ES-I3 (cell line): ENCODE data around the gene ELOVL3.
"Not testable (repeated sequence)": the region's sequence is repeated elsewhere in the genome, so short reads cannot be mapped to it uniquely, and the experiment has no call there.

Experiments used
- H3K36me3 ChIP-seq: 2 replicates; pipeline ENCODE4 v1.6.1; 2013; ENCODE audit warnings: mild to moderate bottlenecking, low read length, control low read depth, moderate library complexity; ENCODE audit not compliant: insufficient read depth
- H3K4me1 ChIP-seq: 2 replicates; pipeline ENCODE4 v1.6.1; 2013; ENCODE audit warnings: mild to moderate bottlenecking, control low read depth, low read length; ENCODE audit not compliant: insufficient read depth
- H3K9ac ChIP-seq: 2 replicates; pipeline ENCODE4 v1.6.1; 2013; ENCODE audit warnings: low read depth, mild to moderate bottlenecking, low read length, moderate library complexity
- H3K9me3 ChIP-seq: 2 replicates; pipeline ENCODE4 v1.6.1; 2013; ENCODE audit warnings: mild to moderate bottlenecking, low read length, moderate library complexity; ENCODE audit not compliant: control insufficient read depth, insufficient read depth

The ELOVL3 gene

DNA sequence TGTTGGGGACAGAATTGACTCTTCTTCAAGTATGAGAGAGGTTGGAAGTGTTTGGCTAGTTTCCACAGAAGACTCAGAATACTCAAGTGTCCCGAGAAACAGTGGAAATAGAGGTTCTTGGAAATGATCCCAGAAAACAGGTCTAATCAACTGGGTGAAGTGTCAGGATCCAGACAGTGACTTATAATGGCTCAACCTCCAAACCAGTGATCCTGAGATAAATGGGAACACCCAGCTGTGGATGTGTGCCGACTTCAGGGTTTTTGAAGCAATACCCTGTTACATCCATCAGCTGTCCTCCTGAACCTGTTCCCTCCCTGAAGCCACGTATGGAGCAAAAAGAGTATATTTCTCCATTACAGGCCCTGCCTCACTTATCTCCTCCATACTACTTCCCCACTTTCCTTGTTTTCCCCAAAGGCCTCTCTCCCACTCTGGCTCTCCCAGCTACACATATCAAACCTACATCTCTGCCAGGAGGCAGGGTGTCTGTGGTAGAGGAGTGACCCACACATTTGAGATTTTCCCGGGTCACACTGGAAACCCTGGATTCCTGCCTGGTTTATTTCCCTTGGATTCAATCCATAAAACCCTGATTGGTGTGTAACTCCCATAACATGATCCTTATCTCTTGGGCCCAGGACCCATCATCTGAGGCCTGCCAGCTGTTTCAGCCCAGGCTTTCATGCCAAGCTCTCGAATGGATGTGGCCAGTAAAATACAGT is 17.6 kb upstream of the ELOVL3 start:
- Histone ChIP-seq H3K9ac (no peak overlapping the region), H3K36me3 (no peaks in the 10 kb centered on the region), H3K4me1 (no peaks in the 10 kb centered on the region), H3K9me3 (peaks cover 4% of the 10 kb centered on the region; the same call in 1 of the 2 replicates)

- H3K4me1 ChIP-seq: no peaks in the 10 kb centered on the region
- H3K36me3 ChIP-seq: no peaks in the 10 kb centered on the region
- no peak overlapping the region for H3K9ac ChIP-seq
- H3K9me3 ChIP-seq: no peaks in the 10 kb centered on the region
These were observed 14.3 kb upstream of the ELOVL3 start for GRCh38 chr10:102211615-102212299.

- not testable (repeated sequence) for H3K4me1 ChIP-seq, H3K36me3 ChIP-seq, H3K9ac ChIP-seq, H3K9me3 ChIP-seq
These were observed 12.5 kb upstream of the ELOVL3 start for GRCh38 chr10:102213599-102213998.

- Histone ChIP-seq H3K9me3 (no peaks in the 10 kb centered on the region), H3K4me1 (no peaks in the 10 kb centered on the region), H3K36me3 (no peaks in the 10 kb centered on the region), H3K9ac (no peak overlapping the region)
These were observed 6.7 kb upstream of the ELOVL3 start for GRCh38 chr10:102219370-102219769.

DNA sequence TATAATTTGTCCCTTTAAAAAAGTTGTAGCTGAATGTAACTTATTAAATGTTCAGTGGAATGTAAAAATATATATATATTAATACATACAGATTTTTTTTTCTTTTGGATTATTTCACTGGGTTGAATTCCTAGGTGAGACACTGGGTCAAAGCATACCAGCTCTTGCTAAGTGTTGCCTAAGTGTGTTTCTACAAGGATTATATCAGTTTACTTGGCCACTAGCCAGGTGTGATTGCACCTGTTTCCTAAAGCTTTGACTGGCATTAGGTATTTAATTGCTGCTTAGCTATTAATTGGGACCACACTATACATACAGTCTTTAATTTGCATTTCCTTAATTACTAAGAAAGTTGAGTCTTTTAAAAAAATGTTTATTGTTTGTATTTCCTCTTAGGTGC is 5.5 kb upstream of the ELOVL3 start:
- H3K36me3 ChIP-seq: no peaks in the 10 kb centered on the region
- H3K9ac ChIP-seq: no peak overlapping the region
- no peaks in the 10 kb centered on the region for H3K4me1 ChIP-seq
- no peaks in the 10 kb centered on the region for H3K9me3 ChIP-seq

GRCh38 chr10:102222797-102223196 is 3.3 kb upstream of the ELOVL3 start:
- no peak overlapping the region for H3K9ac ChIP-seq
- H3K4me1 ChIP-seq: no peaks in the 10 kb centered on the region
- H3K9me3 ChIP-seq: no peaks in the 10 kb centered on the region
- H3K36me3 ChIP-seq: no peaks in the 10 kb centered on the region

GRCh38 chr10:102226542-102226870 is 407 bp downstream of the ELOVL3 start:
- H3K36me3 ChIP-seq: no peaks in the 10 kb centered on the region
- H3K4me1 ChIP-seq: no peaks in the 10 kb centered on the region
- no peak overlapping the region; the same call in 1 of the 2 replicates for H3K9ac ChIP-seq
- no peaks in the 10 kb centered on the region for H3K9me3 ChIP-seq

DNA sequence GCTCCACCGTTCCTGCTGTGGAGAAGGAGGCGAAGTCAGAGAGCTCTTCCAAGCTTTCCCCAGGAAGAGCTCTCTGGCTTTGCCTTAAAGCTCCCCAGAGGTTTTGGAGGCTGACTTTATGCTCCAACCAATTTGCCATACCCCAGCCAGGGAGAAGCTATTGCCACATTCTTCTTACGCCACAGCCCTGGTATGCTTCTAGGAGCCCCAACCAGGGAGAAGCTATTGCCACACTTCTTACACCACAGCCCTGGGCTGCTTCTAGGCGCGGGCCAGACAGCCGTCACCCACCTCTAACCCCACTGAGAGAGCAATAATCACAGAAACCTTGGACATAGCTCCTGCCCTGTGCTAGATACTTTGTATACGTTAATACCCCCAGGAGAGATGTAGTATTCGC is 951 bp downstream of the ELOVL3 start:
- no peak overlapping the region for H3K9ac ChIP-seq
- no peaks in the 10 kb centered on the region for H3K9me3 ChIP-seq
- H3K4me1 ChIP-seq: no peaks in the 10 kb centered on the region
- no peaks in the 10 kb centered on the region for H3K36me3 ChIP-seq

DNA sequence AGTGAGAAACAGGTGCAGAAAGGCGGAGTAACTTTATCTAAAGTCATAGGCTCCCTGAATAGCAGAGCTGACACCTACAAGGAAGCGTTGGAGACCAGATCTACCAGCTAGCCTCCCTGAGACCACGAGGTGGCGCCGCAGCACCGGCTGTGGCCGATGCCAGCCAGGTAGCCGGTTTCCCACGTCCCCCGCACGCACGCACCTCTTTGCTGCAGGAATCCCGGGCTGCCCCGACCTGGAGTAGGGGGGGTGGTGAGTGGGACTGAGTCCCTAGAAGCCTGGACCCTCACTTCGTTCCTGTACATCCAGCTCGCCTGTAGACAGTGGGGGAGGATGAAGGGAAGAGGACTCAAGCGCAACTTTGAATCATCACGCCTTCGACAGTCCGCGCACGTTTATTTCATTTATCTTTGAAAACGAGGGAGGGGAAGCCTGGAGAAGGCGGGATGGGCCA is 3.7 kb downstream of the ELOVL3 start:
- H3K4me1 ChIP-seq: no peaks in the 10 kb centered on the region
- H3K36me3 ChIP-seq: no peaks in the 10 kb centered on the region
- peak overlapping the region; percentile 61; the same call in 1 of the 2 replicates for H3K9ac ChIP-seq
- H3K9me3 ChIP-seq: no peaks in the 10 kb centered on the region

- no peaks in the 10 kb centered on the region for H3K4me1 ChIP-seq
- no peaks in the 10 kb centered on the region for H3K36me3 ChIP-seq
- H3K9ac ChIP-seq: peak overlapping the region; percentile 61; the same call in 1 of the 2 replicates
- H3K9me3 ChIP-seq: no peaks in the 10 kb centered on the region
These were observed 4.3 kb downstream of the ELOVL3 start for GRCh38 chr10:102230264-102230860.

- Histone ChIP-seq H3K9ac (peak overlapping the region; percentile 61; the same call in 1 of the 2 replicates), H3K36me3 (no peaks in the 10 kb centered on the region)
These were observed 4.8 kb downstream of the ELOVL3 start for GRCh38 chr10:102230861-102231356.

DNA sequence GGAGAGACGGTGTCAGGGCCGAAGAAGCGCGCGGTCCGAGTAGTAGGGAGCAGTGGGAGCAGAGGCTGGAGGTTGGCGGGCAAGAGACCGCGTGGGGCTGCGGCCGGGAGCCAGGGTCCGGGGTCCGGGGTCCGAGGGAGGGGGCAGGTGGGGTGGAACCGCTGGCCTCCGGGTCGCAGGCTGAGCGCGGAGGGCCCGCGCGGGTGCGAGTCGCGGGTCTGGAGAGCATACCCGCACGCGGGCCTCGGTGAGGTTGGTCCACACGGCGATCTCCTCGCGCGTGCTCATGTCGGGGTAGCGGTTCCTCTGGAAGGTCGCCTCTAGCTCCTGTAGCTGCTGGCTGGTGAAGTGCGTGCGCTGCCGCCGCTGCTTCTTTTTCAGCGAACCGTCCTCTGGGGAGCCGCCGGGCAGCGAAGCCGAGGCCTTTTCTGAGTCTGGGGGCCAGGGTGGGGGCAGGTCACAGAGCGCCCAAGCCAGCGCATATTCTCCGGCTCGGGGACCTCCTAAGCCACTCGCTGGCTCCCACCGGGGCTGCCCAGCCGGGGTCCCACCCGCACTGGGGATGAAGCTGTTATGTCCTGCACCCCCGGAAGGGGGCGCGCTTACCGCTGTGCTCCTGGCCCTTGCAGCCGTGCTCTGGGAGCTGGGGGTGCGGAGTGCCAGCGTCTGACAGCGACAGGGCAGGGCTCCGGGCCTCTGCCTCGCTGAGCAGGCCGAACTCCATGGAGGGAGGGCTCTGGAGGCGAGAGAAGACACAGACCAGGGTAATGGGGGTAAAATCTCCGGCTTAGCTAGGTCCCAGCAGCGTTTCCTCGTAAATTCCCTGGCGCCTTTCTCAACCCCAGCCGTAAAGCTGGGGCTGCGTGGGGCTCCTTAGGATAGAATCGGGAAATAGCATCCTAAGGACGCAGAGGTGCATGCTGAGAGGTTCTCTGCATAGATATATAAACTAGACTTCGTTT is 5.5 kb downstream of the ELOVL3 start:
- Histone ChIP-seq H3K4me1 (no peaks in the 10 kb centered on the region), H3K9ac (peak overlapping the region; percentile 61; the same call in 1 of the 2 replicates), H3K9me3 (no peaks in the 10 kb centered on the region), H3K36me3 (no peaks in the 10 kb centered on the region)

More at GRCh38 chr10:102230861-102231356, 4.8 kb downstream of the ELOVL3 start:
- Histone ChIP-seq H3K4me1 (no peaks in the 10 kb centered on the region), H3K9me3 (no peaks in the 10 kb centered on the region)

DNA sequence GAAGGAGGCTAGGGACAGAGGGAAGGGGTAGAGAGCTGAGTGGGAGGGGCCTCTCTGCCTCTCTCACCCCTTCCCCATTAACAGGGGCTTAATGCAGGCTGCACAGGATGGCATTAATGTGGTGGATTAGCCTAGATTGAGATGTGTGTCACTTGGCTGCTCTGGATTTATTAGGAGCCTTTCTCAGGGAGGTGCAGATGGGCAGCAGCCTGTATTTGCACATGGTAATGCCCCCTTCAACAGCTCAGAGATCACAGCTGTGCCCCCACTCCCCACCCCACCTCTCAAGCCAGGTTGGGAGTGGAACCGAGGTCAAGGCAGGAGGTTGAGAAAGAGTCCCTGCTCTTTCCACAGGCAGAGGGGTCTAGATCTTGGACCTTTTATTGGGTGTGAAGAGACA is 7.9 kb downstream of the ELOVL3 start:
- H3K4me1 ChIP-seq: no peaks in the 10 kb centered on the region
- no peaks in the 10 kb centered on the region for H3K9me3 ChIP-seq
- no peaks in the 10 kb centered on the region for H3K36me3 ChIP-seq
- H3K9ac ChIP-seq: no peak overlapping the region
